ENCODE results near the gene SNX22. TPM values are rescaled to one million over a fixed set of nuclear protein-coding genes. Genes with fewer than 3 reads are reported as not detected.
"Not testable (repeated sequence)": the region's sequence is repeated elsewhere in the genome, so short reads cannot be mapped to it uniquely, and the experiment has no call there.

SNX22 gene
- 1 to 10 TPM in 3 of 4 donors, under 1 TPM in 1; 0.82 to 1.6 (median 1.2) TPM for polyA plus RNA-seq (ENCODE audit: insufficient read length in 4 of 4)

DNA sequence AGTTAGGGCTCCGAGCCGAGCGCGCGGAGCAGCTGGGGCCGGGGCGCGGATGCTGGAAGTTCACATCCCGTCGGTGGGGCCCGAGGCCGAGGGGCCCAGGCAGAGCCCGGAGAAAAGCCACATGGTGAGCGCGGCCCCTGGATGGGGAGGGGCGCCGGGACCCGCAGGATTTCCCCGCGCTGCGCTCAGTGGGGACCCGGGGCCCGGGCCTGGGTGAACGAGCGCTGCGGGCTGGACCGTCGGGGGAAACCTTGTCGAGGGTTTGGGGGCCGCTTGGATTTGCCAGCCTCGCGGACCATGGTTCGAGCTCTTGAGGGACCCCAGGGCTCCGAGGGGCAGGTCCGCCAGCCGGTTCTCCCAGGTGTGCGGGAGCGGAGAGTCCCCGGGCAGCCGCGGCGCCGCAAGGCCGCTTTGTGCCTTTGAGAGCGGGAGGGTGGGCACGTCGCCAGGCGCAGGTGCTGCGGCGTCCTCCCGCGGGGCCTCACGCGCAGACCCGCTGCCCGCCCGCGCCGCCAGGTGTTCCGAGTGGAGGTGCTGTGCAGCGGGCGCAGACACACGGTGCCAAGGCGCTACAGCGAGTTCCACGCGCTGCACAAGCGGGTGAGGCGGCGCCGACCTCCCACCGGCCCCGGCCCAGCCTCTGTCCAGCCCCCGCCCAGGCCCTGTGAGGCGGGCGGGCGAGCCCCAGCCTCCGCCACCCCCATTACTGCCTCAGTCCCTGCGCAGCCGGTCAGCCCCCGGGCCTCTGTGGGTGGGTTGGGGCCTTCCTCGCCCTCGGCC is at the start of gene SNX22:
SNX22 (plus strand) TSS at position 5 of the 780 bp plus-strand sequence; CDS start at position 50, 45 bp downstream.
- no peak for DNase-seq (ENCODE audit: low read depth in 4 of 4, low spot score in 3 of 4)

DNA sequence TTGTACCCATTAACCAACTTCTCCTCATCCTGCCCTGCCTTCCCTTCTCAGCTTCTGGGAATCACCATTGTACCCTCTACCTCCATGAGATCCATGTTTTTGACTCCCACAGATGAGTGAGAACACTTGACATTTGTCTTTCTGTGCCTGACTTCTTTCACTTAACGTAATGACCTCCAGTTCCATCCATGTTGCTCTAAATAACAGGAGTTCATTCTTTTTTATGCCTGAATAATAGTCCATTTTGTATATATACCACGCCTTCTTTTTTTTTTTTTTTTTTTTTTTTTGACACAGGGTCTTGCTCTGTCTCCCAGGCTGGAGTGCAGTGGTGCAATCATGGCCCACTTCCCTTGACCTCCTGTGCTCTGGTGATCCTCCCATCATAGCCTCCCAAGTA is 49.0 kb upstream of the SNX22 start:
- DNase-seq (ENCODE audit: low read depth in 4 of 4, low spot score in 3 of 4), result no peak

DNA sequence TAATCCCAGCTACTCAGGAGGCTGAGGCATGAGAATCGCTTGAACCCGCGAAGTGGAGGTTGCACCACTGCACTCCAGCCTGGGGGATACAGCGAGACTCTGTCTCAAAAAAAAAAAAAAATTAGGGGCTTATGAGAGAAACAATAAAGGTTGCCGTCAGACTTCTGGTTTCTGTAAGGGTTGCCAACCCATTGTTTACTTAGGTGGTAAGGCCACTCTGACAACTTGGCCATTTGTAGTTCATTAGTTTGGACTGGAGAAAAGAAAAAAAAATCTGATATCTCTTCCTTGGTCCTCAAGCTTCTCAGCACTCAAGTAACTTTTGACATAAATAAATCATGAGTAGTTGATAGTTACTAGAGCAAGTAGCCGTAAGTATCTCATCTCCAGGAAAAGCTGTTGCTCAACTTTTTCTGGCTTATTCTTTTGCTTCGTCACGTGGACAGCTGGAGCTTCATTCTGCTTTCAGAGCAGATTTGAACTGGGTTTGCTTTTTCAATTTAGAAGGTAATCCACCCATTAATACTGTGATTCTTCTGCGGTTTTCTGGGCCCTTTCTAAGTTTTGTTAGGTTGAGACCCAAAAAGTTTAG is 46.3 kb upstream of the SNX22 start:
- DNase-seq (ENCODE audit: low read depth in 4 of 4, low spot score in 3 of 4), result no peak

DNA sequence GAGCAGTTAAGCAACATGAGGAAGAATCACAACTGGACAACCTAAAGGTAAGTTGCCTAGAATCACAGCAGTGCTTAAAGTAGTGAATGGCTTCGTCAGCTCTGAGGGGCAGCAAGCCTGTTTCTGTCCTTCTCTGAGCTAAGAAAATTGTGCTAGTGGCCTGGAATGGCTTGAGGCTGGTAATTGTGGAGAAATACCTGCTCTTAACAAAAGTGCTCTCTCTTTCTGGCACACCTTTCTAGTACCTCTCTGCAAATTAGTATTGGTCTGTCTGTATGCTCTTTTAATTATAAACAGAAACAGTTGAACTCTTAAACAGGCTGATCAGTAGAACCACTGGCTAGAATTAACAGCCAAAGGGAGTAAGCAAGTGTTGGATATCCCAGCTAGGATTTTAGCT is 44.2 kb upstream of the SNX22 start:
- DNase-seq (ENCODE audit: low read depth in 4 of 4, low spot score in 3 of 4), result no peak

DNA sequence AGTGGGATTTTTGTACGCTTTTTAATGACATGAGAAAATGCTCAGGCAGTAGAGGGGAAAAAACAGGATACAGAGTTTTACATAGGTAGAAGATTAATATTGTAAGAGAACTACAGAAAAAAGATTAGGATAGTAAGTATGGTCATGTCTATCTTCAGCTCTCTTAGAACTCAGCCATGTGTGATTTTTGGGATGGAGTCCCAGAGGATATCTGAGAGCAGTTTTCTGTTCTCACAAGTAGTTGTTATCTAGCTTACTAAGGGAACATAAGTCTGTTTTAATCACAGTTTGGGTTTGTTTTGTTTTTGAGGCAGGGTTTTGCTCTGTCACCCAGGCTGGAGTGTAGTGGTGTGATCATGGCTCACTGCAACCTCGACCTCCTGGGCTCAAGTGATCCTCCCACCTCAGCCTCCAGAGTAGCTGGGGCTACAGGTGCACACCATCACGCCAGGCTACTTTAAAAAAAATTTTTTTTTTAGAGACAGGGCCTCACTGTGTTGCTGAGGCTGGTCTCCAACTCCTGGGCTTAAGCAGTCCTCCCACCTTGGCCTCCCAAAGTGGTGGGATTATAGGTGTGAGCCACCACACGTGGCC is 41.3 kb upstream of the SNX22 start:
- DNase-seq (ENCODE audit: low read depth in 4 of 4, low spot score in 3 of 4), result not testable (repeated sequence)

DNA sequence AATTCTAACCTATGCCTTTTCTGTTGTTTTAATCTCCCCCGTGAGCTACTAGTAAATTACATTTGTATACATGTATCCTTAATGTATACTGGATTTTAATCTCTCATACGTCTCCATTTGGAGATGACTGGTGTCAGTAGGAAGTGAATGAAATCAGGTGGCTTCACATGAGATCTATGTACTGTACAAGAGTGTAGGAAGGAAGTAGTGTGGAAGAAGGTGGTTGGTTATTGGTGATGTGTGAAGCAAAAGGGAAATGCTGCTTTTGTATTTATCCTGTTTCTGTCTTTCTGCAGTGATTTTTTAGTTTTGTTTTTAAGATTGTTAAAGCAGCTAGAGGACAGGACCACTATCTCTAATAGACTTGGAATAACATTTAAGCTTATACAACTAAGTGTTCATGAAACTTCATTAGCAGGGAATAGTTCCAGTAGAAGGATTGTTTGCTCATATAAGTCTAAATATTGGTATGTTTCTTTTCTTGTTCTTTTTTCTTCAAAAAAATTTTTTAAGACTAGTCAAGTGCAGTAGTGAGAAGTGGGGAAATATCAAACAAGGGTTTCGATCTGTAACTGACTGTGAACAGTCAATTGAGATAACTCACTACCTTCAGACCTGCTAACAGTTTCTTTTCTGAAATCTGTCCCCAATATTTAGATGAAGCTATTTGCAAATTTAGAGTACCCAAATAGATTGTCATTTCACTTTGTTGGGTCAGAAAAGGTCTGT is 40.4 kb upstream of the SNX22 start:
- no peak for DNase-seq (ENCODE audit: low read depth in 4 of 4, low spot score in 3 of 4)

DNA sequence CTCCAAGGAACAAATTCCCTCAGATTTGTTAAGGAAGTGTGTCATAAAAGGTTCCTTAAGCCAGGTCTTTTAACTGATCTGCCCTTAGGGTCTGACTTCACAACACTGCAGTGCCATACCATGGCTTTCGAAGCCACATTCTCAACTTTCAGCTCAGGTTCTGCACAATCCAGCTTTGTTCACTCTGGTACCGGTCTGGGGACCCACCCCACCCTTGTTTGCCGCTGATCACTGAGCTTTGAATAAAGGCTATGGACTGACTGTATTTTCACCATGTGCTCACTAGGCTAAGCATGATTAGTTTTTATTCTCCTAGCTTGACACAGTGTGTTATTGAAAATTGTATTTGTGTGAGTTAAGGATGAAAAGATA is 39.9 kb upstream of the SNX22 start:
- no peak for DNase-seq (ENCODE audit: low read depth in 4 of 4, low spot score in 3 of 4)

DNA sequence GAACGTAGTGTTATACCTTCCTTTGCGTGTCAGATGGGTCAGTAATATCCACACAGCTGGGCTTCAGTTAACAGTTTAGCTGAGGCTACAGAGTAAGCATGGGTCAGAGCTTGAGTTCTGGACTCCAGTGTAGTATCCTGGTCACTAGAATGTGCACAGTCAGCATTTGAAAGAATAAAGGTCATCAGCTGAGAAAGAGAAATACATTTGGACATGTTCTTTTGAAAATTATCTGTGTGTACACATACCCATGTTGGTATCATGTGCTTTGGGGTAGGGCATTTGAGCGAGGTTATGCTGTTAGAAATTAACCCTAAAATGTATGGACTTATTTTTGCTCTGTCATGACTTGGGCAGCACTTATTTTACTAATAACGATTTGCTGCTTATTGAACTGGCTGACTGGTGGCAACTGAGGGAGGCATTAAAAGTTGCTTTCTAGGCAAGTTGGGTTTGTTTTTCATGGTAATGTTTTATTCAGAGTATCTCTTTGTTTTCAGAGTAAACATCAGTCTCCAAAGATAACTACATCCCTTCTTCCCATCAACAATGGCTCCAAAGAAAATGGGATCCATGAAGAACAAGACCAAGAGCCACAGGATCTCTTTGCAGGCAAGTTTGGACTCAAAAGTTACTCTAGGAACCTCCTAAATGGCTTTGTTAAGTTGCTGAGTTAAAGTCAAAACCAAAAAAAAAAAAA is 39.3 kb upstream of the SNX22 start:
- DNase-seq (ENCODE audit: low read depth in 4 of 4, low spot score in 3 of 4), result no peak

DNA sequence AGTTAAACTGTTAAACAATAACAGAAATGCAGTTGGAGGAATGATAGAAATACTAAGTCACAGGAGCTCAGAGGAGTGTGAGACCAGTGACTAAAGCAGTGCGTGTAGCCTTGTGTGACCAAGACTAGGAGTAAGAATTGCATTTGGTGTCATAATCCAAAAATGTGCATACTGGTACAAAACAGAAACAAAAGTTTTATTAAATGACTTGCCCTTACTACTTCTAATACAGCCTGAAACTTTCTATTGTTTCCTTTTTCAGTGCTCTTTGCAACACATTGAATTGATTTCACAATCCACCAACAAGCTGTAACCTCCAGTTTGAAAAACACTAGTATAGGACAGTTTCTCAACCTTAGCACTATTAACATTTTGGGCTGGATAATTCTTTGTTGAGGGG is 38.6 kb upstream of the SNX22 start:
- no peak for DNase-seq (ENCODE audit: low read depth in 4 of 4, low spot score in 3 of 4)

DNA sequence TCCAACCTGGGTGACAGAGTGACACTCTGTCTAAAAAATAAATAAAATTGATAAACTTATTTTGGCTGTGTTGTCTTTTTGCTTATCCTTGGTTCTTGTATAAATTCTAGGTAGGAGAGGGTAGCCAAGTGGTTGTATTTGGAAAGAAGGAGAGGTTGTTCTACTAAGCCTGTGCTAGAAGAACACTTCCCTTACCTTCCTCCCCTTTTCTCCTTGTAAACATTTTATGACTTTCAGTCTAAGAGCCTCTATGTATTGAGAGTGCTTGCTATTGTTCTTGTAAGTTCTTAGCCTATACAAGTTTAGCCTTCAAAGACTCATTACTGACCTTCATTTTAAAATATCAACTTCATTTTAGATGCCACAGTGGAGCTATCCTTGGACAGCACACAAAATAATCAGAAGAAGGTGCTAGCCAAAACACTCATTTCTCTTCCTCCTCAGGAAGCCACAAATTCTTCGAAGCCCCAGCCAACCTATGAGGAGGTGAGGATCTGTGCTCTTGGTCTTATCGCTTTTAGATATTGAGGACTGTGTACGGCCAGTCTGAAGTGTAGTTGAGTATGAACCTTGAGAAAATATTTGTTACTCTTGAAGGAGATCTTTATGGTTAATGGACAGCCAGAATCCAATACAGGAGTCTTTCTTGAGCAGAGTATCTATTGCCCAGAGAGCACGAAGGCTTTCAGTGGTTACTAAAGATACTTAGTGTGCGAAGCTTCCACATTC is 33.6 kb upstream of the SNX22 start:
- no peak for DNase-seq (ENCODE audit: low read depth in 4 of 4, low spot score in 3 of 4)

DNA sequence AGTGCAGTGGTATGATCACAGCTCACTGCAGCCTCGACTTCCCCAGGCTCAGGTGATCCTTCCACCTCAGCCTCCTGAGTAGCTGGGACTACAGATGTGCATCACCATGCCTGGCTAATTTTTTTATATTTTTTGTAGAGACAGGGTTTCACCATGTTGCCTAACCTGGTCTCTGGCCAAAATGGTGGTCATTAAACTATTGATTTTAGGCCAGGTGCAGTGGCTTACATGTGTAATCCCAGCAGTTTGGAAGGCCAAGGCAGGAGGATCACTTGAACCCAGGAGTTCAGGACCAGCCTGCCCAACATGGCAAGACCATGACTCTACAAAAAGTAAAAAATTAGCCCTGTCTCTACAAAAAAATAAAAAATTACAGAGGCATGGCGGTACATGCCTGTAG is 31.2 kb upstream of the SNX22 start:
- not testable (repeated sequence) for DNase-seq (ENCODE audit: low read depth in 4 of 4, low spot score in 3 of 4)

DNA sequence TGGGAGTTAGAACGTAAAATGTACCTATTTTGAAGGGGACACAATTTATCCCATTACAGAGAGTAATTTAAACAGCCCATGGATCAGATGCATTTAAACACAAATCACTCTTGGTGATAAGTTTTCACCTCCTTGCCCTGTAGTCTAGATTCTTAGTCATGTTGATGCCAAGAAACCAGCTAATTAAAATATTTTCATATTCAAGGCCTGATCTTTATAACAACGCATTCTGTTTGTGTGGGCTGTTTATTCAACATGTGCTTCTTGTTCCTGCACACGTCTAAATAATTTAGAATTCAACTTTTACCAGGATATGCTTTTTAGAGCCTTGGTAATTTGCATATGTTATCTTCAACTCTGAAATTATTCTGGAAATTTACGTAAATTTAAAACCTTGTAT is 29.9 kb upstream of the SNX22 start:
- no peak for DNase-seq (ENCODE audit: low read depth in 4 of 4, low spot score in 3 of 4)

DNA sequence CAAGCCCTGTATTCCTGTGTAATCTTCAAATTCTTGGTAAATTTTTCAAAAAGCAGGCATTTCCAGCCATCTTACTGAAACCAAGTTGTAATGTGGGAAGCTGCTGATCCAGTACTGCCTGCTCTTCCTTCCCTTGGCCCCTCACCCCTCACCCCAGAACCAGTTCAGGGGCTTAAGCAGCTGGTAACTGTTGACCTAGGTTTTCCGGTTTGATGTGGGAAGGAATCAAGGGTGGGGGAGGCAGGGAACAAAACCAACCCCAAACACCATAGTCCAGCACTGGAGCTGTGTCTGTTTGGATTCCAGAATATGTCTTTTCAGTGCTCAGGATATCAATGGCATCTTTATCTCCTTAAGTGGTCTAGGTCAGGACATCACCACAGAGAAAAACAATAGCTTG is 29.1 kb upstream of the SNX22 start:
- no peak for DNase-seq (ENCODE audit: low read depth in 4 of 4, low spot score in 3 of 4)

DNA sequence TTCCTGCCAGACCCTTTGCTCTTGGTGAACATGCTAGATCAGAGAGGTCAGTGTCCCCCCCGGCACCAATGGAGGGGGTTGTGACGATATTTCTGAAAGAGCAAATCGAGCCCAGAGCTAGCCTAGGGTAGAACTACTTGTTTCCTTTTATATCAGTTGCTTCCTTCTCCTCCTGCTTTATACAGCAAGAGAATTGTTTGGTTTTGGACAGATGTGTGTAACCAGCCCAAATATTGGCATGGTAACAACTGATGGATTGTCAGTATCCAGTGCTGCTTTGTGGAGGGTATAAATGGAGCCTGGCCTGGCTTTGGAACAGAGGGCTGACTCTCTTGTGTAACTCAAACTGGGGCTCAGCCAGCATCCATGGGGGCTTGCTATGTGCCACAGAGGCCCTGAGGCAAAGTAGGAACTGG is 28.6 kb upstream of the SNX22 start:
- no peak for DNase-seq (ENCODE audit: low read depth in 4 of 4, low spot score in 3 of 4)

DNA sequence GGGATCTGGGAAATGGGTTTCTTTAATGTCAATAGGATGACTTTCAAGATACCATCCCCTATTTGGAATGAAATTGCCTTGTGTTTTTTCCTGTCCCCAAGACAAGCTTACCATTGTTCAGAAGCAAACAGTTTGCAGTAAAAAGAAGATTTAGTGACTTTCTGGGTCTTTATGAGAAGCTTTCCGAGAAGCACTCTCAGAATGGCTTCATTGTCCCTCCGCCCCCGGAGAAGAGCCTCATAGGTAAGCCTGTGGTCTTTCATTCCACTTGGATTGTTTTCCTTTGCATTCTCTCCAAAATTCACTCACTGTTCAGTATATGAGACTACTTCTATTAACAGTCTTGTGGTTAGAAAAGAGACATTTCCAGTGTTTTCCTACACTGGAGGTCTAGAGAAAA is 25.6 kb upstream of the SNX22 start:
- no peak for DNase-seq (ENCODE audit: low read depth in 4 of 4, low spot score in 3 of 4)

DNA sequence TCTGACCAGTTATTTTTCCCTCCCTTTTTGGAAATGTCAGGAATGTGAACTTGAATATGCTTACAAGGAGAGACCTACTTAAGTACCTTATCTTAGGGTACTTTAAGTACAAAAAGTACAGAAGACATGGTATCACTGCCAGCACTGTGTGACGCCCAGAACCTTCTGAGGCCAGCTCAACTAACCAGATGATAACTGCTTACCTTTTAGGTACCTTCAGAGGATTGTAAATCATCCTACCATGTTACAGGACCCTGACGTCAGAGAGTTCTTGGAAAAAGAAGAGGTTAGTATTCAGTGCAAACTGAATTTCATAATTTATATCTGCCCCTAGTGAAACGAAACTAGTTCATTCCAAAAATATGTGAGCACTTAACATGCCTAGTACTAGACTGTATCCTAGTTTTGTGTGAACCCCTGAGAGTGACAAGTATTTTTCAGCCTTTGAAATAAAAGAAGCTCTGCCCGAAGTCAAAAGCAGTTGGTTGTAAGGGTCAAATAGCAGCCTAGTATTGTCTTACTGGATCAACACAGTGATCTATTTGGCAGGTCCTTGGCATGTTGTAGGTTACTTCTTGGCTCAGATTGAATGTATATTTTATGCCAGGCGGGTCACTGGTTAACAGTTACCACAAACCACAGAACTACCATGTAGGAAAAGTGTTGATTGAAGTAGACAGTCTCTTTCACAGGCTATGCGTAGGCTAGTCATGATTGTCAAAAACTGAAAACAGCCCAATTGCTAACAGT is 23.8 kb upstream of the SNX22 start:
- no peak for DNase-seq (ENCODE audit: low read depth in 4 of 4, low spot score in 3 of 4)

DNA sequence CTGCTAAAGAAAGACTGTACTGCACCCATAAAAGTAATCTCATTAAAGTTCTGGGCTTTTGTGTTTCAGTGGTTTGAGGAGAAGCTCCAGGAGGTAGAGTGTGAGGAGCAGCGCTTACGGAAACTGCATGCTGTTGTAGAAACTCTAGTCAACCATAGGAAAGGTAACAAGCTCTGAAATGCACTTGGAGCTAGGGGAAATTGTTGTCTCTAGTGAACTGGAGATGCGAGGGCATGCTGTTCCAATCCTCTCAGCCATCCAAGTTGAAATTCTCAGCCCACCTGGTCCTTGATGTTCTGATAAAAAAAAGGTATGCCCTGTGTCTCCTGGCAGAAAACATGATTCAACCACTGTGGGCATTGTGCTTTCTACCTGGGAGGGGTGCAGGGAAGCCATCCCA is 21.4 kb upstream of the SNX22 start:
- no peak for DNase-seq (ENCODE audit: low read depth in 4 of 4, low spot score in 3 of 4)

DNA sequence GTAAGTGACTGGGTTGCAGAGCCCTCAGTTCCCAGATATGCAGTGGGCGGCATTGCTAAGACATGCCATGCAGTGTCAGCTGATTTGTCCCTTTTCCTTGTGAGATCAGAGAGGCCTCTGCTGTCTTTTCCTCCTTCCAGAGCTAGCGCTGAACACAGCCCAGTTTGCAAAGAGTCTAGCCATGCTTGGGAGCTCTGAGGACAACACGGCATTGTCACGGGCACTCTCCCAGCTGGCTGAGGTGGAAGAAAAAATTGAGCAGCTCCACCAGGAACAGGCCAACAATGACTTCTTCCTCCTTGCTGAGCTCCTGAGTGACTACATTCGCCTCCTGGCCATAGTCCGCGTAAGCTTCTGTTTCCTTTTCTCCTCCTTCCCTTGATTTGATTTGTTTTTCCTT is 20.0 kb upstream of the SNX22 start:
- DNase-seq (ENCODE audit: low read depth in 4 of 4, low spot score in 3 of 4), result no peak

DNA sequence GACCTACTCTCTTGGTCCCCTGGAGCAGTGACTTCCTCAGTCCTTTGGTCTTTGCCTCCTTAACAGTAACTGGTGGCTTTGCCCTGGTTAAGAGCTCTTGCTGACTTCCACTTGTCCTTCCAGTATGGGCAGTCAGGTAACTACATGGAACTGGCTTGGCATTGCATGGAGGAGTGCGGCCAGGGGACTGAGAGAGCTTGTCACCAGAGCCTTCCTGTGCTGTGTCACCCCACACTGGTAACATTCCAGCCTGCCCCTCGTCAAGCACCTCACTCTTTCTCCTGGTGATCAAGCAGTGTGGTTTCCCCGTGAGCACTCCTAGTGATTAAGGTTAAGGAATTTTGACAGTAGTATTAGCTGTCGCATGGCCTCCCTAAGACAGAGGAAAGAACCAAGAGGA is 19.3 kb upstream of the SNX22 start:
- no peak for DNase-seq (ENCODE audit: low read depth in 4 of 4, low spot score in 3 of 4)
